H1 (cell line): Measurements from ENCODE around the gene LBH. TPM values are rescaled to one million over a fixed set of nuclear protein-coding genes. Genes with fewer than 3 reads are reported as not detected.

ENCODE experiments used
- CTCF ChIA-PET: fragments of 300-600 bp; sonication (Branson Sonifier 250); formaldehyde crosslinking; loops from one replicate; lab custom pipeline; 2021; ENCODE audit not compliant: partially characterized antibody; lab: Charles Lee
- POLR2A ChIA-PET: fragments of 300-600 bp; sonication (Branson Sonifier 250); formaldehyde crosslinking; loops from one replicate; lab custom pipeline; 2021; ENCODE audit warnings: inconsistent platforms; ENCODE audit not compliant: partially characterized antibody; lab: Charles Lee
- DNase-seq, 2 experiments: peaks; one replicate each; pipeline versions ENCODE4 v3.0.0 to v3.0.0-alpha.2; 2010 to 2022; ENCODE audit warnings: low spot score in 2 of 2, low read depth in 1 of 2, mixed read lengths in 1 of 2
- FAIRE-seq: peaks from 2 replicates; lab custom pipeline; 2011; peaks lifted over from hg19 to GRCh38; lab: Jason Lieb, UNC
- H2AFZ ChIP-seq: 2 replicates; pipeline ENCODE4 v1.8.1; 2012; ENCODE audit warnings: low read length, inconsistent platforms
- H2AK5ac ChIP-seq: 2 replicates; pipeline ENCODE4 v1.6.1; 2013; ENCODE audit warnings: low read depth, low read length
- H2BK120ac ChIP-seq: replicated peaks from 2 replicates; pipeline ENCODE3; 2013; ENCODE audit warnings: low read depth, low read length, inconsistent platforms
- H2BK12ac ChIP-seq: 2 replicates; pipeline ENCODE4 v1.6.1; 2013; ENCODE audit warnings: low read depth, low read length
- H2BK15ac ChIP-seq: 2 replicates; pipeline ENCODE4 v1.6.1; 2013; ENCODE audit warnings: low read length
- H2BK20ac ChIP-seq: 2 replicates; pipeline ENCODE4 v1.6.1; 2013; ENCODE audit warnings: low read length
- H2BK5ac ChIP-seq: 2 replicates; pipeline ENCODE4 v1.6.1; 2013; ENCODE audit warnings: low read depth, low read length
- H3K14ac ChIP-seq: 2 replicates; pipeline ENCODE4 v1.6.1; 2013; ENCODE audit warnings: inconsistent platforms; ENCODE audit not compliant: insufficient read length
- H3K18ac ChIP-seq: 2 replicates; pipeline ENCODE4 v1.6.1; 2013; ENCODE audit warnings: low read length; ENCODE audit errors: extremely low read depth
- H3K23ac ChIP-seq: 2 replicates; pipeline ENCODE4 v1.6.1; 2013; ENCODE audit warnings: inconsistent platforms; ENCODE audit not compliant: insufficient read length
- H3K23me2 ChIP-seq: 2 replicates; pipeline ENCODE4 v1.6.1; 2013; ENCODE audit warnings: low read depth, low read length
- H3K27ac ChIP-seq: 2 replicates; pipeline ENCODE4 v1.6.1; 2011; ENCODE audit warnings: low read depth, low read length, inconsistent platforms
- H3K27me3 ChIP-seq, 4 experiments: replicated peaks in 1 of 4; 1 replicate in 1 of 4; 2 replicates in 3 of 4; pipeline versions ENCODE4 v1.6.1 to v1.8.1; 2011 to 2013; ENCODE audit warnings: low read length in 3 of 4, mild to moderate bottlenecking in 3 of 4, inconsistent platforms in 2 of 4, mixed read lengths in 2 of 4, moderate library complexity in 1 of 4; ENCODE audit not compliant: control insufficient read depth in 3 of 4, insufficient read depth in 3 of 4; ENCODE audit errors: extremely low read depth in 1 of 4
- H3K36me3 ChIP-seq, 4 experiments: 2 replicates each; pipeline versions ENCODE4 v1.6.1 to v1.8.1; 2011 to 2013; ENCODE audit warnings: mild to moderate bottlenecking in 4 of 4, low read length in 3 of 4, moderate library complexity in 2 of 4, control low read depth in 1 of 4, inconsistent platforms in 1 of 4; ENCODE audit not compliant: insufficient read depth in 4 of 4, control insufficient read depth in 2 of 4
- H3K4ac ChIP-seq: replicated peaks from 2 replicates; pipeline ENCODE3; 2013; ENCODE audit warnings: low read length, low read depth, mixed read lengths, inconsistent platforms; ENCODE audit not compliant: insufficient read length
- H3K4me1 ChIP-seq, 4 experiments: replicated peaks in 1 of 4; 1 replicate in 1 of 4; 2 replicates in 3 of 4; pipeline versions ENCODE4 v1.6.1 to v1.8.1; 2011 to 2013; ENCODE audit warnings: low read length in 3 of 4, inconsistent platforms in 2 of 4, mixed read lengths in 1 of 4; ENCODE audit not compliant: insufficient read depth in 4 of 4, control insufficient read depth in 3 of 4
- H3K4me2 ChIP-seq, 2 experiments: 2 replicates each; pipeline versions ENCODE4 v1.6.1 to v1.8.1; 2011 to 2013; ENCODE audit warnings: low read depth in 2 of 2, low read length in 2 of 2, control low read depth in 1 of 2, inconsistent platforms in 1 of 2, mild to moderate bottlenecking in 1 of 2; ENCODE audit not compliant: insufficient read depth in 1 of 2
- H3K4me3 ChIP-seq, 4 experiments: fragments of 200-600, 300-600 bp in 1 of 4; sonication (generic), shearing (Covaris generic), sonication (Bioruptor Twin) in 1 of 4; 2 replicates each; pipeline versions ENCODE4 v1.5.1 to v1.8.1; 2011 to 2016; ENCODE audit warnings: low read length in 4 of 4, low read depth in 3 of 4, control low read depth in 2 of 4, inconsistent platforms in 2 of 4, mild to moderate bottlenecking in 2 of 4, mixed read lengths in 1 of 4, moderate library complexity in 1 of 4; ENCODE audit not compliant: insufficient read depth in 2 of 4; ENCODE audit errors: extremely low read depth in 1 of 4
- H3K56ac ChIP-seq: replicated peaks from 2 replicates; pipeline ENCODE3; 2013; ENCODE audit warnings: low read depth, mild to moderate bottlenecking, mixed read lengths, low read length, inconsistent platforms; ENCODE audit not compliant: insufficient read length
- H3K79me1 ChIP-seq: 2 replicates; pipeline ENCODE4 v1.6.1; 2013; ENCODE audit warnings: low read depth, low read length, control low read depth
- H3K79me2 ChIP-seq, 2 experiments: 2 replicates each; pipeline versions ENCODE4 v1.6.1 to v1.8.1; 2012 to 2013; ENCODE audit warnings: low read length in 2 of 2, mild to moderate bottlenecking in 2 of 2, inconsistent platforms in 1 of 2; ENCODE audit not compliant: insufficient read depth in 2 of 2, control insufficient read depth in 1 of 2
- H3K9ac ChIP-seq, 4 experiments: replicated peaks in 1 of 4; 1 replicate in 1 of 4; 2 replicates in 3 of 4; pipeline versions ENCODE4 v1.6.1 to v1.8.1; 2011 to 2013; ENCODE audit warnings: low read depth in 3 of 4, low read length in 3 of 4, control low read depth in 2 of 4, mild to moderate bottlenecking in 2 of 4, moderate library complexity in 2 of 4, inconsistent platforms in 1 of 4; ENCODE audit errors: extremely low read depth in 1 of 4
- H3K9me3 ChIP-seq, 2 experiments: 2 replicates each; pipeline versions ENCODE4 v1.6.1 to v1.8.1; 2012 to 2013; ENCODE audit warnings: mild to moderate bottlenecking in 2 of 2, moderate library complexity in 2 of 2, control low read depth in 1 of 2, inconsistent platforms in 1 of 2, low read depth in 1 of 2, low read length in 1 of 2, mixed read lengths in 1 of 2; ENCODE audit not compliant: insufficient read depth in 2 of 2
- H4K20me1 ChIP-seq, 2 experiments: replicated peaks in 1 of 2; 2 replicates each; pipeline versions ENCODE3 to v1.8.1; 2011 to 2013; ENCODE audit warnings: inconsistent platforms in 2 of 2, low read length in 2 of 2, mild to moderate bottlenecking in 1 of 2; ENCODE audit not compliant: insufficient read depth in 2 of 2, control insufficient read depth in 1 of 2
- H4K5ac ChIP-seq: 2 replicates; pipeline ENCODE4 v1.6.1; 2013; ENCODE audit warnings: low read length, low read depth, mixed read lengths, inconsistent platforms; ENCODE audit not compliant: insufficient read length
- H4K8ac ChIP-seq: 2 replicates; pipeline ENCODE4 v1.8.0; 2013; ENCODE audit warnings: mild to moderate bottlenecking, moderate library complexity, low read length, inconsistent platforms; ENCODE audit not compliant: insufficient read depth; ENCODE audit errors: extremely low read depth
- H4K91ac ChIP-seq: replicated peaks from 2 replicates; pipeline ENCODE3; 2013; ENCODE audit warnings: low read length, mixed read lengths, inconsistent platforms; ENCODE audit not compliant: insufficient read length
- GABPA ChIP-seq: IDR thresholded peaks from 2 replicates; pipeline ENCODE4 v1.6.1; 2011; ENCODE audit warnings: mild to moderate bottlenecking, low read length, moderate library complexity, borderline replicate concordance; ENCODE audit not compliant: insufficient read depth
- ZNF274 ChIP-seq: IDR thresholded peaks from 2 replicates; pipeline ENCODE4 v1.7.0; 2012; ENCODE audit warnings: low read length, borderline replicate concordance; ENCODE audit errors: extremely low read depth
- WGBS, 2 experiments: shearing (Covaris generic) in 1 of 2; methylation state at CpG; one replicate each; pipeline versions ENCODE4 v1.1.6 to v1.1.7; 2013 to 2015; ENCODE audit warnings: low lambda C conversion rate in 2 of 2, mixed read lengths in 2 of 2, inconsistent platforms in 1 of 2, low coverage in 1 of 2, missing lambda C conversion rate in 1 of 2; ENCODE audit not compliant: insufficient replicate concordance in 2 of 2, insufficient coverage in 1 of 2, insufficient read length in 1 of 2; ENCODE audit errors: extremely low coverage in 1 of 2, missing lambda C conversion rate in 1 of 2; 5-methylcytosine and 5-hydroxymethylcytosine counted together
- polyA plus RNA-seq, 7 experiments: library from polyadenylated mRNA; depleted of rRNA in 3 of 7; stranded (reverse) in 5 of 7; unstranded in 2 of 7; fragments of >200 nt in 5 of 7; fragments of 200-250 nt in 2 of 7; gene quantifications; 1 replicate in 5 of 7; 2 replicates in 1 of 7; 4 replicates in 1 of 7; pipeline versions ENCODE4 v1.2.1 to v1.2.3, GENCODE V29; 2011 to 2013; ENCODE audit warnings: missing spikeins in 2 of 7, mixed read lengths in 2 of 7
- total RNA-seq: library from RNA; stranded (reverse); fragmentation: NEBNext Ultra II Directional; extraction: Animal tissue kit (Norgen Biotek cat#: 25700); gene quantifications from 2 replicates; pipeline ENCODE4 v1.2.1, GENCODE V29; 2021

The LBH gene
- total and polyA plus RNA-seq, 2 of the 8 experiments (the other 6 are each of a cell fraction or from before 2014, with no cell fraction given): 25.7 to 34.5 TPM

- H2AK5ac ChIP-seq: no peak overlapping the region
- no peak overlapping the region for H2BK20ac ChIP-seq
- H3K4me2 ChIP-seq: no peak overlapping the region
- WGBS, 2 experiments: 94% methylated on average over 3 of the region's 3 CpGs; no CpG with 5 or more reads in 1 of the 2 experiments
- H3K23ac ChIP-seq: no peak overlapping the region
- DNase-seq: no peak
- H3K9ac ChIP-seq: no peak overlapping the region
- no peak overlapping the region for H2BK5ac ChIP-seq
- 0 out of 7 replicates have a peak, but pooled peaks cover 0 to 1% (median 0%) of the 10 kb centered on the region in 4 experiments for H3K4me1 ChIP-seq
- no peaks in the 10 kb centered on the region for H3K79me1 ChIP-seq
- H3K4me3 ChIP-seq: no peak overlapping the region
- no peak for FAIRE-seq
- H3K56ac ChIP-seq: no peak overlapping the region
- no peak overlapping the region for H3K27ac ChIP-seq
- H3K79me2 ChIP-seq: no peaks in the 10 kb centered on the region
- no peak overlapping the region for H3K4ac ChIP-seq
- H3K27me3 ChIP-seq: no peaks in the 10 kb centered on the region
- no peaks in the 10 kb centered on the region for H4K20me1 ChIP-seq
- no peaks in the 10 kb centered on the region for H3K9me3 ChIP-seq
- H3K18ac ChIP-seq: no peak overlapping the region
- H2BK15ac ChIP-seq: no peak overlapping the region
- H4K91ac ChIP-seq: no peak overlapping the region
- no peaks in the 10 kb centered on the region for H3K36me3 ChIP-seq
- CTCF ChIA-PET: interaction anchor here (0.9 to 3.7 kb wide), 3 partner anchors 11 to 41 kb away, joined by 3 to 13 read pairs (median 4); no protein-coding TSS in a partner anchor
- H2BK120ac ChIP-seq: no peak overlapping the region
- no peak overlapping the region for H4K8ac ChIP-seq
- no peak overlapping the region for H2BK12ac ChIP-seq
- H4K5ac ChIP-seq: no peak overlapping the region
- H3K14ac ChIP-seq: no peak overlapping the region
- POLR2A ChIA-PET: no interaction called here
- H3K23me2 ChIP-seq: no peaks in the 10 kb centered on the region
- H2AFZ ChIP-seq: no peak overlapping the region
- TF ChIP-seq ZNF274: no peak
- TF ChIP-seq GABPA: no peak
Observed at GRCh38 chr2:30273574-30273929, 42.2 kb downstream of the LBH start.
